Prostate gland (tissue), 2 donors: ENCODE data around the gene OR6F1.

ENCODE experiments used
- POLR2A ChIP-seq: fragments of 450-650 bp; IDR thresholded peaks from one replicate; pipeline ENCODE4 v1.6.1; 2016; ENCODE audit warnings: antibody characterized with exemption, mild to moderate bottlenecking
- TF ChIP-seq, protein P1 (sequence below), 4 experiments: fragments of 200-600 bp in 2 of 4; fragments of 450-650 bp in 2 of 4; sonication (generic) in 2 of 4; IDR thresholded peaks; 1 replicate in 3 of 4; 2 replicates in 1 of 4; pipeline ENCODE4 v1.5.1; 2016 to 2019; ENCODE audit warnings: antibody characterized with exemption in 4 of 4, mild to moderate bottlenecking in 2 of 4, moderate library complexity in 2 of 4

GRCh38 chr1:247721222-247721621 lies 4.8 kb upstream of the OR6F1 start:
- TF ChIP-seq, protein P1, sequence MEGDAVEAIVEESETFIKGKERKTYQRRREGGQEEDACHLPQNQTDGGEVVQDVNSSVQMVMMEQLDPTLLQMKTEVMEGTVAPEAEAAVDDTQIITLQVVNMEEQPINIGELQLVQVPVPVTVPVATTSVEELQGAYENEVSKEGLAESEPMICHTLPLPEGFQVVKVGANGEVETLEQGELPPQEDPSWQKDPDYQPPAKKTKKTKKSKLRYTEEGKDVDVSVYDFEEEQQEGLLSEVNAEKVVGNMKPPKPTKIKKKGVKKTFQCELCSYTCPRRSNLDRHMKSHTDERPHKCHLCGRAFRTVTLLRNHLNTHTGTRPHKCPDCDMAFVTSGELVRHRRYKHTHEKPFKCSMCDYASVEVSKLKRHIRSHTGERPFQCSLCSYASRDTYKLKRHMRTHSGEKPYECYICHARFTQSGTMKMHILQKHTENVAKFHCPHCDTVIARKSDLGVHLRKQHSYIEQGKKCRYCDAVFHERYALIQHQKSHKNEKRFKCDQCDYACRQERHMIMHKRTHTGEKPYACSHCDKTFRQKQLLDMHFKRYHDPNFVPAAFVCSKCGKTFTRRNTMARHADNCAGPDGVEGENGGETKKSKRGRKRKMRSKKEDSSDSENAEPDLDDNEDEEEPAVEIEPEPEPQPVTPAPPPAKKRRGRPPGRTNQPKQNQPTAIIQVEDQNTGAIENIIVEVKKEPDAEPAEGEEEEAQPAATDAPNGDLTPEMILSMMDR (IDR thresholded peaks at IDR 0.05) = no peak
- no peak for TF ChIP-seq POLR2A
